ENCODE data around the gene C2orf66. TPM values are rescaled to one million over a fixed set of nuclear protein-coding genes. Genes with fewer than 3 reads are reported as not detected.
A peak's percentile ranks its signal among the peaks of the same experiment; 100 is the strongest.

C2orf66 gene
- total and polyA plus RNA-seq, 2 donors (not counting 3 experiments of a cell fraction or from before 2014, with no cell fraction given), result 0.27 to 0.54 TPM

DNA sequence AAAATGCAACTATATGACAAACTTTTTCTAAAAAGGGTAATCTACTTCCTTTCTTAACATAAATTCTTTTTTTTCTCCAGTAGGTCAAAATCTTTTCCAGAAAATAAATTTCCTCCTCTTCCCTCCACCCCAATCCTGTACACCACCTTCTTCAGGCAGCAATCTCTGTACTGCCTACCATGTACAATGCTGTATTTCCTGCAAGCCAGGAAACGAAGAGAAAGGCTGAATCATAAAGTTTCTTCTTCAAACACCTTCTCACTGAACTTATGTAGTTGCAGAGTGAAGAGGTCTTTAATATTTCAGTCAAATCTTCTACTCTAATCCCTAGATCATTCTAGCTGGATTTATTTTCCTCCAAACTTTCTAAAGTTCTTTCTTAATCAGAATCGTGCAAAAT is 18.2 kb upstream of the C2orf66 start:
- no peaks in the 10 kb centered on the region for H3K9me1 ChIP-seq (replicated peaks; ENCODE audit: control insufficient read depth, extremely low read depth, insufficient read depth, low read length)
- ChIA-PET POLR2A (no interaction called here), CTCF (interaction anchor here (1.2 to 1.4 kb wide), 2 partner anchors 20 to 22 kb away, joined by 3 to 4 read pairs; no protein-coding TSS in a partner anchor)
- no peaks in the 10 kb centered on the region for H3K36me3 ChIP-seq (ENCODE audit: control insufficient read depth in 2 of 2, extremely low read depth in 1 of 2, insufficient read depth in 2 of 2, low read length in 2 of 2)
- no peaks in the 10 kb centered on the region for H4K20me1 ChIP-seq (replicated peaks; ENCODE audit: control insufficient read depth, extremely low read depth, insufficient read depth, low read length)
- dilution Hi-C loops (cut with MboI; ENCODE audit: extremely low pct_ligation_motif_present, low sequenced_read_pairs) (no loop called here), intact Hi-C loops (cut with micrococcal nuclease) (no loop called here)
- FAIRE-seq (peak; percentile 73), DNase-seq (ENCODE audit: low read depth, low spot score) (peak; percentile 35)
- no peak overlapping the region for H2AFZ ChIP-seq (ENCODE audit: low read depth, low read length)
- no peak overlapping the region for H3K9ac ChIP-seq (replicated peaks; ENCODE audit: extremely low read depth, insufficient read depth, low read length)
- TF ChIP-seq JUN (IDR thresholded peaks at IDR 0.05; ENCODE audit: borderline replicate concordance, insufficient read depth, insufficient read length, low read depth), result no peak
- TF ChIP-seq GATA2 (IDR thresholded peaks at IDR 0.05; ENCODE audit: insufficient read depth, insufficient read length, low read depth, low read length), result no peak
- TF ChIP-seq FOS (IDR thresholded peaks at IDR 0.05; ENCODE audit: borderline replicate concordance, insufficient read depth, low read length), result peak; percentile 27
- TF ChIP-seq POLR2AphosphoS5 (IDR thresholded peaks at IDR 0.05; ENCODE audit: insufficient read depth, low read depth, low read length), result no peak
- H3K4me2 ChIP-seq (ENCODE audit: insufficient read depth, low read length), result peak overlapping the region; percentile 24
- H3K27me3 ChIP-seq (ENCODE audit: control insufficient read depth in 2 of 2, insufficient read depth in 2 of 2, low read length in 2 of 2), result no peaks in the 10 kb centered on the region
- H3K9me3 ChIP-seq (replicated peaks; ENCODE audit: control insufficient read depth, insufficient read depth, low read length), result no peaks in the 10 kb centered on the region
- no peak overlapping the region for H3K27ac ChIP-seq (ENCODE audit: insufficient read depth, low read depth, low read length)
- BruUV-seq (replicated peaks), result no TSS peak
- H3K4me3 ChIP-seq (replicated peaks in 1 of 3; ENCODE audit: insufficient read depth in 1 of 3, low read depth in 1 of 3, low read length in 3 of 3), result no peak overlapping the region
- no peaks in the 10 kb centered on the region for H3K79me2 ChIP-seq (ENCODE audit: control insufficient read depth, insufficient read depth, low read length)
- peaks cover 22% of the 10 kb centered on the region for H3K4me1 ChIP-seq (ENCODE audit: control insufficient read depth, extremely low read depth, insufficient read depth, low read length)

DNA sequence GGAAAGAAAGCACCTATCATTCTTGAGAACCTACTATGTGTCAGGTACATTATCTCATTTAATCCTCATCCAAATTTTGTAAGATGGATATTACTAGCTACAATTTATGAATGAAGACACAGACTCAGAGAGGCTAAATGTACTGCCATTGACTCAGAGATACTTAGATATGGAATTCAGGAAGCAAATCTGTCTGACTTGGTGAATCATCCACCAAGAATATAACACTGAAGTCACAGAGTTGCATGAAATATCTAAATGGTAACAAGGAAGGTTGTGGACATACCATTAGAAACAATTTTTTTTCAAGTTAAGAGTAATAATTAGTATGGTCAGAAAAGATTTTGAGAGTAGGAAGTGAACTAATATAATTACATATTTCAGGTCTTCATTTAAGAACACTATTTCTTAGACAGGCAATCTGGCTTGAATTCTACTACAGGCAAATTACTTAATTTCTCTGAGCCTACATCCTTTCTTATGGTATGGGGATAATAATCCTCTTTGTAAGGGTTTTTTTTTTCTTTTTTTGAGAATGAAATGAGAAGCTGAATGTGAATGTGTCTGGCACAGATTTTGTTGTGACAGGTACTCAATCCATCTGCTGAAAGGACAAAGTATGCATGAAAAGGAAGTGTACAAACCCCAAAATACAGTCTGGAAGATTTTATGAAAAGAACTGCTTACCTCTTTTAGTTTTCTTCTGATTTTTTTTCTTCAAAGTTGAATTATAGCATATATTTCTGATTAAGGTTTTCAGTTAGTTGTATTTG is 14.8 kb upstream of the C2orf66 start:
- TF ChIP-seq POLR2A (IDR thresholded peaks at IDR 0.05; ENCODE audit: low read depth, low read length) (no peak), EZH2 (IDR thresholded peaks at IDR 0.05; ENCODE audit: borderline replicate concordance, low read depth, low read length, severe bottlenecking) (no peak), GATA2 (IDR thresholded peaks at IDR 0.05; ENCODE audit: insufficient read depth, insufficient read length, low read depth, low read length) (peak; percentile 76), JUN (IDR thresholded peaks at IDR 0.05; ENCODE audit: borderline replicate concordance, insufficient read depth, insufficient read length, low read depth) (peak; percentile 77), FOS (IDR thresholded peaks at IDR 0.05; ENCODE audit: borderline replicate concordance, insufficient read depth, low read length) (peak; percentile 82), POLR2AphosphoS5 (IDR thresholded peaks at IDR 0.05; ENCODE audit: insufficient read depth, low read depth, low read length) (peak; percentile 26), MYC (IDR thresholded peaks at IDR 0.05; ENCODE audit: low read depth, low read length) (no peak)
- TF ChIP-seq, protein P1, sequence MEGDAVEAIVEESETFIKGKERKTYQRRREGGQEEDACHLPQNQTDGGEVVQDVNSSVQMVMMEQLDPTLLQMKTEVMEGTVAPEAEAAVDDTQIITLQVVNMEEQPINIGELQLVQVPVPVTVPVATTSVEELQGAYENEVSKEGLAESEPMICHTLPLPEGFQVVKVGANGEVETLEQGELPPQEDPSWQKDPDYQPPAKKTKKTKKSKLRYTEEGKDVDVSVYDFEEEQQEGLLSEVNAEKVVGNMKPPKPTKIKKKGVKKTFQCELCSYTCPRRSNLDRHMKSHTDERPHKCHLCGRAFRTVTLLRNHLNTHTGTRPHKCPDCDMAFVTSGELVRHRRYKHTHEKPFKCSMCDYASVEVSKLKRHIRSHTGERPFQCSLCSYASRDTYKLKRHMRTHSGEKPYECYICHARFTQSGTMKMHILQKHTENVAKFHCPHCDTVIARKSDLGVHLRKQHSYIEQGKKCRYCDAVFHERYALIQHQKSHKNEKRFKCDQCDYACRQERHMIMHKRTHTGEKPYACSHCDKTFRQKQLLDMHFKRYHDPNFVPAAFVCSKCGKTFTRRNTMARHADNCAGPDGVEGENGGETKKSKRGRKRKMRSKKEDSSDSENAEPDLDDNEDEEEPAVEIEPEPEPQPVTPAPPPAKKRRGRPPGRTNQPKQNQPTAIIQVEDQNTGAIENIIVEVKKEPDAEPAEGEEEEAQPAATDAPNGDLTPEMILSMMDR (IDR thresholded peaks at IDR 0.05; ENCODE audit: extremely low read depth in 1 of 2, insufficient read depth in 1 of 2, low read depth in 1 of 2, low read length in 2 of 2), result no peak
- TF ChIP-seq, protein P2, sequence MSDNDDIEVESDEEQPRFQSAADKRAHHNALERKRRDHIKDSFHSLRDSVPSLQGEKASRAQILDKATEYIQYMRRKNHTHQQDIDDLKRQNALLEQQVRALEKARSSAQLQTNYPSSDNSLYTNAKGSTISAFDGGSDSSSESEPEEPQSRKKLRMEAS (IDR thresholded peaks at IDR 0.05; ENCODE audit: insufficient read depth, insufficient read length), result no peak
- peaks cover 24% of the 10 kb centered on the region for H3K4me1 ChIP-seq (ENCODE audit: control insufficient read depth, extremely low read depth, insufficient read depth, low read length)
- FAIRE-seq (peak; percentile 71), DNase-seq (ENCODE audit: low read depth, low spot score) (peak; percentile 59)
- no peak overlapping the region for H3K4me3 ChIP-seq (replicated peaks in 1 of 3; ENCODE audit: insufficient read depth in 1 of 3, low read depth in 1 of 3, low read length in 3 of 3)
- dilution Hi-C loops (cut with MboI; ENCODE audit: extremely low pct_ligation_motif_present, low sequenced_read_pairs), result no loop called here
- no peaks in the 10 kb centered on the region for H3K9me1 ChIP-seq (replicated peaks; ENCODE audit: control insufficient read depth, extremely low read depth, insufficient read depth, low read length)
- H2AFZ ChIP-seq (ENCODE audit: low read depth, low read length), result no peak overlapping the region
- H3K9ac ChIP-seq (replicated peaks; ENCODE audit: extremely low read depth, insufficient read depth, low read length), result no peak overlapping the region
- no peaks in the 10 kb centered on the region for H3K9me3 ChIP-seq (replicated peaks; ENCODE audit: control insufficient read depth, insufficient read depth, low read length)
- BruUV-seq (replicated peaks), result no TSS peak
- H4K20me1 ChIP-seq (replicated peaks; ENCODE audit: control insufficient read depth, extremely low read depth, insufficient read depth, low read length), result no peaks in the 10 kb centered on the region
- POLR2A ChIA-PET, result no interaction called here
- no peaks in the 10 kb centered on the region for H3K79me2 ChIP-seq (ENCODE audit: control insufficient read depth, insufficient read depth, low read length)
- CTCF ChIA-PET, result interaction anchor here (1.3 to 1.5 kb wide), 2 partner anchors 12 to 25 kb away, joined by 4 read pairs; partner anchors contain the start of gene GTF3C3
- peak overlapping the region; percentile 60 for H3K27ac ChIP-seq (ENCODE audit: insufficient read depth, low read depth, low read length)
- H3K36me3 ChIP-seq (ENCODE audit: control insufficient read depth in 2 of 2, extremely low read depth in 1 of 2, insufficient read depth in 2 of 2, low read length in 2 of 2), result no peaks in the 10 kb centered on the region
- H3K27me3 ChIP-seq (ENCODE audit: control insufficient read depth in 2 of 2, insufficient read depth in 2 of 2, low read length in 2 of 2), result no peaks in the 10 kb centered on the region
- peak overlapping the region; percentile 60 for H3K4me2 ChIP-seq (ENCODE audit: insufficient read depth, low read length)
- intact Hi-C loops (cut with micrococcal nuclease), result no loop called here

Data from endothelial cell of umbilical vein (primary cell).